B cell (primary cell): ENCODE results near the gene NPIPA1.
"Not testable (repeated sequence)": the region's sequence is repeated elsewhere in the genome, so short reads cannot be mapped to it uniquely, and the experiment has no call there.

Experiments
- EZH2 ChIP-seq: IDR thresholded peaks from 2 replicates; pipeline ENCODE4 v1.6.1; 2012; ENCODE audit warnings: borderline replicate concordance, low read depth, mild to moderate bottlenecking, moderate library complexity, low read length; ENCODE audit not compliant: insufficient read depth, poor library complexity, severe bottlenecking
- TF ChIP-seq, protein P1 (sequence below): fragments of 200-600 bp; IDR thresholded peaks from one replicate; pipeline ENCODE4 v1.8.0; 2022; ENCODE audit warnings: antibody characterized with exemption, mild to moderate bottlenecking

GRCh38 chr16:14912588-14912987, 24.7 kb upstream of the NPIPA1 start:
- not testable (repeated sequence) for TF ChIP-seq EZH2
- TF ChIP-seq, protein P1, sequence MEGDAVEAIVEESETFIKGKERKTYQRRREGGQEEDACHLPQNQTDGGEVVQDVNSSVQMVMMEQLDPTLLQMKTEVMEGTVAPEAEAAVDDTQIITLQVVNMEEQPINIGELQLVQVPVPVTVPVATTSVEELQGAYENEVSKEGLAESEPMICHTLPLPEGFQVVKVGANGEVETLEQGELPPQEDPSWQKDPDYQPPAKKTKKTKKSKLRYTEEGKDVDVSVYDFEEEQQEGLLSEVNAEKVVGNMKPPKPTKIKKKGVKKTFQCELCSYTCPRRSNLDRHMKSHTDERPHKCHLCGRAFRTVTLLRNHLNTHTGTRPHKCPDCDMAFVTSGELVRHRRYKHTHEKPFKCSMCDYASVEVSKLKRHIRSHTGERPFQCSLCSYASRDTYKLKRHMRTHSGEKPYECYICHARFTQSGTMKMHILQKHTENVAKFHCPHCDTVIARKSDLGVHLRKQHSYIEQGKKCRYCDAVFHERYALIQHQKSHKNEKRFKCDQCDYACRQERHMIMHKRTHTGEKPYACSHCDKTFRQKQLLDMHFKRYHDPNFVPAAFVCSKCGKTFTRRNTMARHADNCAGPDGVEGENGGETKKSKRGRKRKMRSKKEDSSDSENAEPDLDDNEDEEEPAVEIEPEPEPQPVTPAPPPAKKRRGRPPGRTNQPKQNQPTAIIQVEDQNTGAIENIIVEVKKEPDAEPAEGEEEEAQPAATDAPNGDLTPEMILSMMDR = not testable (repeated sequence)
